Right ventricle myocardium inferior (tissue), 1 donor: Measurements from ENCODE around the gene UBALD2. TPM values are rescaled to one million over a fixed set of nuclear protein-coding genes. Genes with fewer than 3 reads are reported as not detected.
"Not testable (repeated sequence)": the region's sequence is repeated elsewhere in the genome, so short reads cannot be mapped to it uniquely, and the experiment has no call there.

ENCODE experiments used
- ATAC-seq: fragments of 200-7000 bp; cut with Tn5 transposase; one replicate; pipeline ENCODE4 v1.9.1; 2020; ENCODE audit warnings: mild to moderate bottlenecking, moderate library complexity
- DNase-seq: peaks from one replicate; pipeline ENCODE4 v3.0.0; 2021; ENCODE audit errors: missing footprints
- intact Hi-C: fragments of 100-400 bp; cut with DNase I; formaldehyde crosslinking; loops from one replicate; pipeline ENCODE4 v1.11.0; 2022
- total RNA-seq: library from RNA; stranded (reverse); fragmentation: NEBNext Ultra II Directional; extraction: Animal tissue kit (Norgen Biotek cat#: 25700); gene quantifications from one replicate; pipeline ENCODE4 v1.2.1, GENCODE V29; 2021
- donor health status: DM: no; HTN: yes; CAD: no; lungs with severe emphysema.

UBALD2 gene
- total RNA-seq, 1 donor from 2014 or later: 30.4 TPM

DNA sequence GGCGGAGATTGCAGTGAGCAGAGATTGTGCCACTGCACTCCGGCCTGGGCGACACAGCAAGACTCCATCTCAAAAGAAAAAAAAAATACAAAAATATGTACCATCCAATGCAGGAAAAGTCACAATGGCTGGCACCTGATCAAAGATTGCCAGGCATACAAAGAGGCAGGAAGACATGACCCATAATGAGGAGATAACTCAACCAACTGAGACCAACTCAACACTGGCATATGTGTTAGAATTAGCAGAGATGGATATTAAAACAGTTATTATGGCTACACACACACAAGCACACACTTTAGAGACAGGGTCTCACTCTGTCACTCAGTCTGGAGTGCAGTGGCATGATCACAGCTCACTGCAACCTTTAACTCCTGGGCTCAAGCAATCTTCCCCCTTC lies 32.3 kb downstream of the UBALD2 start:
- ATAC-seq (no peak), DNase-seq (no peak)
- intact Hi-C loops: loop anchor here (5.0 kb wide), 1 partner anchor 285 kb away; no protein-coding TSS in a partner anchor

- DNase-seq (no peak), ATAC-seq (no peak)
- intact Hi-C loops: loop anchor here (2.0 to 10.0 kb wide), 3 partner anchors 94 to 203 kb away; partner anchors contain the start of gene UBE2O
Observed at GRCh38 chr17:76304226-76305134, 39.3 kb downstream of the UBALD2 start.

GRCh38 chr17:76305135-76305454 lies 39.9 kb downstream of the UBALD2 start:
- DNase-seq, ATAC-seq: not testable (repeated sequence)
- intact Hi-C loops: loop anchor here (2.0 to 10.0 kb wide), 2 partner anchors 94 to 150 kb away; partner anchors contain the start of gene UBE2O

DNA sequence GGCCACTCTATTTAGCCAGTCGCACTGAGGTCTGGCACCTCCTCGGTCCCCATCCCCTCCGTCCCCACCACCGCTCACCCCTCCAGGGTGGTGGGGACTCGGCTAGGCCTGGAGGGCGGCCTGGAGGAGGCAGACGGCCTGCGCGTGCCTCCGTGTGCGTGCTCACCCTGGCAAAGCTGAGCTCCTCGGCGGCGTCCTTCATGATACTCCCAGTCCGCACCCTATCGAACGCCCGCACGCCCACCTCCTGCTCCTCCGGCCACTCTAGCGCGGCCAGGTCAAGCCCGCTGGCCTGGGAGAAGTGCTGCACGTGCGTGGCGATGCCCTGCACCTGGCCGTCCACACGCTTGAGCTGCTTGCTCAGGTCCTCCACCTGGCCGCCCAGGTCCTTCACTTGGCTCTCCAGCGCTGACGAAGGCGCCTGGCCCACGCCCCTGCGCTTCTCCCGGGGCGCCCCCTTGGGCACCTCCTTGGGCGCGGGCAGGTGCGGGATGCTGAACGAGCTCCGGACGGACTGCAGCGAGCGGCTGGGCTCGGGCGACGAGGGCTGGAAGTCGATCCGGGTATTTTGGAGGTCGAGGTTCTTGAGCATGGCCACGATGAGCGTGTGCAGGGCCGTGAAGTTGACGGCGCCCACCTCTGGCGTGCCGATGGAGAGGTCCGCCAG lies 42.3 kb downstream of the UBALD2 start:
- DNase-seq (no peak), ATAC-seq (no peak)
- intact Hi-C loops: loop anchor here (10.0 kb wide), 1 partner anchor 147 kb away; the partner anchor contains the start of gene UBE2O

DNA sequence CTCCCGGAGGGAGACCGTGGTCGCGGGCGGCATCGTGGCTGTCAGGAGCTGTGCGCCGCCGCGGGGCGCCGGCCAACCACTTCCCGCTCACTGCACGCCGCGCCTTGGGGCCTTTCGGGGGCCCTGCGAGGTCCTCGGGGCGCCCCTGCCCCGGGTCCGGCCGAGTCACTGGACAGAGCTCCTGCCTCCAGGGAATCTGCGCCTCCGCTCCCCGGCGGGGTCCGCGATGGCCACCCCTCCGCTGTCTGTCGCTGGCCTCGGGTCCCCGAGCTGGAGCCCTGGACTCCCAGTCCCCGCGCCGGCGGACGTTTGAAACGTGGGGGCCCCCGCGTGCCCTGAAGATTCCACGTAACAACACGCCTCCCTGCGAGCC lies 42.8 kb downstream of the UBALD2 start, which contains the start of gene QRICH2:
Gene QRICH2 (minus strand): TSS at position 311 of the 373 bp plus-strand sequence. CDS start 278 bp downstream, at position 33.
- intact Hi-C loops: loop anchor here (10.0 kb wide), 1 partner anchor 147 kb away; the partner anchor contains the start of gene UBE2O
- DNase-seq (no peak), ATAC-seq (no peak)

DNA sequence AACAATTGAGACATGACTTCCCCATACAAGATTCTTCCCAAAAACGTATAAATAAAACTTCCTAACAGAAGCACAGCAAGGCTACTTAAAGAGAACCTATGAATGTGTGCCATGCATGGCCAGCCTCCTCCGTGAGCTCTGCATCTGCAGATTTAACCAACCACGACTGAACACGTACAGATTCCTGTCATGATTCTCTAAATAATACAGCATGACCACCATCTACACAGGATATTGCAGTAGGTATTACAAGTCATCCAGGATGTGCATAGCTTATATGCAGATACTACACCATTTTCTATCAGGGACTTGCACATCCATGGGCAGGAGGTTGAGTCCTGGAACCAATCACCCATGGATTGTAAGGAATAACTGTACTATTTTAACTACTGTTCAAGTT lies 44.3 kb downstream of the UBALD2 start:
- DNase-seq: no peak
- intact Hi-C loops: loop anchor here (10.0 kb wide), 1 partner anchor 145 kb away; the partner anchor contains the start of gene UBE2O
- ATAC-seq: no peak

DNA sequence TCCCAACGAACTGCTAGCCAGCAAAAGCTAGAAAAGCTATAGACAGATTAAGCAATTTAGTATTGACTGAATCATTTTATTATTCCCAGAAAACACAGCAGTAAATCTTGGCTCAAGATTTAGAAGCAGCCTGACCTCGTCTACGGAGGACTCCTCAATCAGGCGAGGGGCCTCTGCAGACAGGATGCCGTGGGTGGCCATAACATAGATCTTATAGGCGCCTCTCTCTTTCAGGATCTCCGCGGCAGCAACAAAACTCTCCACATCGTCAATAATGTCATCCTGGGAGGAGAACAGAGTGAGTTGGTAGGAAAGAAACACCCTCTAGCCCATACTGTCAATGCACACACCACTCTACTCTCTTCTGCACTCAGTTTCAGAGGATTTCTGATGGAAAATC lies 47.6 kb downstream of the UBALD2 start:
- intact Hi-C loops: no loop called here
- DNase-seq (no peak), ATAC-seq (no peak)

- DNase-seq (no peak), ATAC-seq (no peak)
- intact Hi-C loops: loop anchor here (5.0 kb wide), 1 partner anchor 38 kb away; the partner anchor contains the start of gene PRPSAP1
Observed at GRCh38 chr17:76314392-76315227, 49.5 kb downstream of the UBALD2 start.

- ATAC-seq: no peak
- intact Hi-C loops: loop anchor here (5.0 kb wide), 1 partner anchor 35 kb away; the partner anchor contains the start of gene PRPSAP1
- DNase-seq: no peak
Observed at GRCh38 chr17:76317535-76317934, 52.4 kb downstream of the UBALD2 start.

DNA sequence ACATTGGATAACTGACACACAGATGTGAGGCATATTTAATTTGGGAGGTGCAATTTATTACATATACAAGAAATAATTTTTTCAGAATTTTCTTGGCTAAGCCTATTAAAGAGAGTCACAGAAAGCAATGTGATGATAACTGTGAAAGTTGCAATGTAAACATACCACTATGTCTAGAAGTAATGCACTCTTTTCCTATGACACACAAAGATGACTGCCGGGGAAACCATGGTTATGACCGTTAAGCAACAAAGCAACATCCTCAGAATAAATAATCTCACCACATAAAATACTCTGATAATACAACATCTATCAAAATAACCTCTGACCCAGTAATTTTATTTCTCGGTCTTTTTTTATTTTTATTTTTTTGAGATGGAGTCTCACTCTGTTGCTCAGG lies 53.4 kb downstream of the UBALD2 start:
- intact Hi-C loops: loop anchor here (5.0 kb wide), 1 partner anchor 34 kb away; the partner anchor contains the start of gene PRPSAP1
- DNase-seq (no peak), ATAC-seq (no peak)

Other genes starting within 250 kb of the UBALD2 start
- 0.11 TPM for gene EVPL, start 238.0 kb upstream of the UBALD2 start, total RNA-seq
- 60.1 TPM for gene SRP68, start 192.8 kb upstream of the UBALD2 start, total RNA-seq
- not detected for gene GALR2, start 190.6 kb upstream of the UBALD2 start, total RNA-seq
- gene ZACN, start 186.2 kb upstream of the UBALD2 start, total RNA-seq: not detected
- 70.9 TPM for gene EXOC7, start 161.6 kb upstream of the UBALD2 start, total RNA-seq
- gene FOXJ1, start 124.1 kb upstream of the UBALD2 start, total RNA-seq: not detected
- gene RNF157, start 24.9 kb upstream of the UBALD2 start, total RNA-seq: 19.4 TPM
- 3.6 TPM for gene QRICH2, start 42.9 kb downstream of the UBALD2 start, total RNA-seq
- gene PRPSAP1, start 88.6 kb downstream of the UBALD2 start, total RNA-seq: 35.9 TPM
- 2.7 TPM for gene SPHK1, start 119.3 kb downstream of the UBALD2 start, total RNA-seq
- 35.4 TPM for gene UBE2O, start 187.8 kb downstream of the UBALD2 start, total RNA-seq
- not detected for gene AANAT, start 202.3 kb downstream of the UBALD2 start, total RNA-seq
- 17.9 TPM for gene RHBDF2, start 236.1 kb downstream of the UBALD2 start, total RNA-seq